ENCODE measurements around the gene DLGAP4.

DNA sequence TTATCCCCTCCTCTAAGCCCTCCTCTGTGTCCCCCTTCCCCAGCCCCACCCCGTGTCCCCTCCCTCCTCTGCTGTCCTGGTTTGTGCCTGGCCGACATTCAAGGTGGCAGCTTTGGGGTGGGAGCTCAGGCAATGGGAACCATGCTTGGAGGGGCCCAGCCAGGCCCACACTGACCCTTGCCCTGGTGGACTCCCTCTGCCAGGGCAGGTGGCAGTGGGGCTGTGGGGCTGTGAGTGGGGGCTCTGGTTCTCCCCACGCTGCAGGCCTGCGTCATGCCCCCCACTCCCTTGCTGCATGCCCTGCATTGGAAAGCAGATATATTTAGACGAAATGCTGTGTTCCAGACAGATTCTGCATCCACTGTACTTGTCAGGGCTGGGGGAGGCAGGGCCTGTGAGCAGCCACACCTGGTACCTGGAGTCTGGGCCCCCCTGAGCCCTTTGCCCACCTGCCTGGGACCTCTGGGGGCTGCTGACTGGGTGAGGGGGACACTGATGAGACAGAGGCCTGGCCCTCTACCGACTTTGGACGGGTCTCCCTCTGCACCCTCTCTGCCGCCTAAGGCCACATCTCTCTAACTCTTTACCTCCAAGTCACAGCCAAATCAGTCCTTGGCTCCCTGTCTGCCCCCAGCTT is 14.2 kb downstream of the DLGAP4 start:
- TF ChIP-seq, protein P1, sequence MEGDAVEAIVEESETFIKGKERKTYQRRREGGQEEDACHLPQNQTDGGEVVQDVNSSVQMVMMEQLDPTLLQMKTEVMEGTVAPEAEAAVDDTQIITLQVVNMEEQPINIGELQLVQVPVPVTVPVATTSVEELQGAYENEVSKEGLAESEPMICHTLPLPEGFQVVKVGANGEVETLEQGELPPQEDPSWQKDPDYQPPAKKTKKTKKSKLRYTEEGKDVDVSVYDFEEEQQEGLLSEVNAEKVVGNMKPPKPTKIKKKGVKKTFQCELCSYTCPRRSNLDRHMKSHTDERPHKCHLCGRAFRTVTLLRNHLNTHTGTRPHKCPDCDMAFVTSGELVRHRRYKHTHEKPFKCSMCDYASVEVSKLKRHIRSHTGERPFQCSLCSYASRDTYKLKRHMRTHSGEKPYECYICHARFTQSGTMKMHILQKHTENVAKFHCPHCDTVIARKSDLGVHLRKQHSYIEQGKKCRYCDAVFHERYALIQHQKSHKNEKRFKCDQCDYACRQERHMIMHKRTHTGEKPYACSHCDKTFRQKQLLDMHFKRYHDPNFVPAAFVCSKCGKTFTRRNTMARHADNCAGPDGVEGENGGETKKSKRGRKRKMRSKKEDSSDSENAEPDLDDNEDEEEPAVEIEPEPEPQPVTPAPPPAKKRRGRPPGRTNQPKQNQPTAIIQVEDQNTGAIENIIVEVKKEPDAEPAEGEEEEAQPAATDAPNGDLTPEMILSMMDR (conservative IDR thresholded peaks at IDR 0.05 in 1 of 2, IDR thresholded peaks at IDR 0.05 in 1 of 2; ENCODE audit: extremely low read depth in 1 of 2, insufficient read depth in 1 of 2, low read depth in 1 of 2, low read length in 2 of 2) = no peak
- no peak for TF ChIP-seq EZH2 (IDR thresholded peaks at IDR 0.05; ENCODE audit: borderline replicate concordance, low read length)
